H1 (cell line): ENCODE results near the gene AGGF1. TPM values are rescaled to one million over a fixed set of nuclear protein-coding genes. Genes with fewer than 3 reads are reported as not detected.

ENCODE experiments used
- HDAC2 ChIP-seq, 2 experiments: fragments of 300-600 bp in 1 of 2; sonication (generic) in 1 of 2; IDR thresholded peaks; 2 replicates each; pipeline ENCODE4 v1.6.1; 2011 to 2012; ENCODE audit warnings: low read depth in 2 of 2, low read length in 2 of 2, mild to moderate bottlenecking in 2 of 2, moderate library complexity in 2 of 2, borderline replicate concordance in 1 of 2, inconsistent platforms in 1 of 2
- NRF1 ChIP-seq: IDR thresholded peaks from 2 replicates; pipeline ENCODE4 v1.6.1; 2011; ENCODE audit warnings: mild to moderate bottlenecking, low read depth, low read length, improper control_type of control experiment
- TAF1 ChIP-seq: IDR thresholded peaks from 2 replicates; pipeline ENCODE4 v1.6.1; 2011; ENCODE audit warnings: mild to moderate bottlenecking, low read depth, low read length
- polyA plus RNA-seq, 7 experiments: library from polyadenylated mRNA; depleted of rRNA in 3 of 7; stranded (reverse) in 5 of 7; unstranded in 2 of 7; fragments of >200 nt in 5 of 7; fragments of 200-250 nt in 2 of 7; gene quantifications; 1 replicate in 5 of 7; 2 replicates in 1 of 7; 4 replicates in 1 of 7; pipeline versions ENCODE4 v1.2.1 to v1.2.3, GENCODE V29; 2011 to 2013; ENCODE audit warnings: missing spikeins in 2 of 7, mixed read lengths in 2 of 7
- total RNA-seq: library from RNA; stranded (reverse); fragmentation: NEBNext Ultra II Directional; extraction: Animal tissue kit (Norgen Biotek cat#: 25700); gene quantifications from 2 replicates; pipeline ENCODE4 v1.2.1, GENCODE V29; 2021

Gene AGGF1
- total and polyA plus RNA-seq, 2 of the 8 experiments (the other 6 are each of a cell fraction or from before 2014, with no cell fraction given), result 7.3 to 19.0 TPM

- TF ChIP-seq NRF1, result no peak
- no peak for TF ChIP-seq TAF1
- no peak for TF ChIP-seq HDAC2 (IDR thresholded peaks at IDR 0.05; ENCODE audit: borderline replicate concordance in 1 of 2, low read depth in 2 of 2, low read length in 2 of 2)
Observed at GRCh38 chr5:77065256-77065655, 35.1 kb downstream of the AGGF1 start (continued).
